H9 (cell line): ENCODE data around the gene DOCK9. TPM values are rescaled to one million over a fixed set of nuclear protein-coding genes. Genes with fewer than 3 reads are reported as not detected.
A peak's percentile ranks its signal among the peaks of the same experiment; 100 is the strongest.

Source experiments
- DNase-seq: peaks from one replicate; pipeline ENCODE4 v3.0.0-alpha.2; 2017
- H2AFZ ChIP-seq: one replicate; pipeline ENCODE4 v1.6.1; 2013; ENCODE audit warnings: mild to moderate bottlenecking, low read length, control low read depth, moderate library complexity
- H2AK5ac ChIP-seq: 2 replicates; pipeline ENCODE4 v1.6.1; 2013; ENCODE audit warnings: low read length, control low read depth, mixed read lengths; ENCODE audit not compliant: insufficient read length
- H2BK120ac ChIP-seq: one replicate; pipeline ENCODE4 v1.6.1; 2013; ENCODE audit warnings: low read depth, mild to moderate bottlenecking, low read length, control low read depth, inconsistent platforms; ENCODE audit not compliant: poor library complexity, severe bottlenecking
- H2BK12ac ChIP-seq: 2 replicates; pipeline ENCODE4 v1.6.1; 2013; ENCODE audit warnings: low read length, control low read depth, mixed read lengths, low read depth; ENCODE audit not compliant: insufficient read length
- H2BK15ac ChIP-seq: 2 replicates; pipeline ENCODE4 v1.6.1; 2013; ENCODE audit warnings: low read depth, low read length, control low read depth
- H2BK20ac ChIP-seq: one replicate; pipeline ENCODE4 v1.6.1; 2013; ENCODE audit warnings: low read depth, mild to moderate bottlenecking, low read length, control low read depth, inconsistent platforms; ENCODE audit not compliant: poor library complexity, severe bottlenecking
- H2BK5ac ChIP-seq: 2 replicates; pipeline ENCODE4 v1.6.1; 2013; ENCODE audit warnings: low read length, control low read depth, mixed read lengths; ENCODE audit not compliant: insufficient read length
- H3K14ac ChIP-seq: 2 replicates; pipeline ENCODE4 v1.6.1; 2013; ENCODE audit warnings: low read length, control low read depth; ENCODE audit not compliant: insufficient read depth
- H3K18ac ChIP-seq: 2 replicates; pipeline ENCODE4 v1.6.1; 2013; ENCODE audit warnings: low read depth, mild to moderate bottlenecking, mixed read lengths, low read length, control low read depth; ENCODE audit not compliant: insufficient read length
- H3K23ac ChIP-seq: 2 replicates; pipeline ENCODE4 v1.6.1; 2013; ENCODE audit warnings: low read length, control low read depth, mixed read lengths, low read depth; ENCODE audit not compliant: insufficient read length
- H3K23me2 ChIP-seq: 2 replicates; pipeline ENCODE4 v1.6.1; 2013; ENCODE audit warnings: low read depth, mild to moderate bottlenecking, mixed read lengths, low read length, control low read depth; ENCODE audit not compliant: insufficient read length, poor library complexity, severe bottlenecking
- H3K27ac ChIP-seq: 2 replicates; pipeline ENCODE4 v1.5.1; 2013; ENCODE audit warnings: low read length, control low read depth, mixed read lengths, low read depth; ENCODE audit not compliant: insufficient read length
- H3K27me3 ChIP-seq: 2 replicates; pipeline ENCODE4 v1.6.1; 2013; ENCODE audit warnings: low read length, control low read depth, inconsistent platforms; ENCODE audit not compliant: insufficient read depth
- H3K4ac ChIP-seq: 2 replicates; pipeline ENCODE4 v1.6.1; 2013; ENCODE audit warnings: low read depth, mild to moderate bottlenecking, control low read depth, inconsistent platforms, low read length, moderate library complexity
- H3K4me1 ChIP-seq: 2 replicates; pipeline ENCODE4 v1.6.1; 2013; ENCODE audit warnings: low read length, control low read depth, inconsistent platforms; ENCODE audit not compliant: insufficient read depth
- H3K4me2 ChIP-seq: 2 replicates; pipeline ENCODE4 v1.6.1; 2013; ENCODE audit warnings: low read length, control low read depth, mixed read lengths; ENCODE audit not compliant: insufficient read length, insufficient read depth
- H3K56ac ChIP-seq: 2 replicates; pipeline ENCODE4 v1.6.1; 2013; ENCODE audit warnings: low read depth, mild to moderate bottlenecking, mixed read lengths, low read length, control low read depth; ENCODE audit not compliant: insufficient read length
- H3K79me1 ChIP-seq: 2 replicates; pipeline ENCODE4 v1.6.1; 2013; ENCODE audit warnings: low read depth, mild to moderate bottlenecking, moderate library complexity, low read length, control low read depth, inconsistent platforms; ENCODE audit not compliant: insufficient read depth, poor library complexity, severe bottlenecking
- H3K79me2 ChIP-seq: 2 replicates; pipeline ENCODE4 v1.6.1; 2013; ENCODE audit warnings: low read length, control low read depth, inconsistent platforms; ENCODE audit not compliant: insufficient read depth
- H3K9ac ChIP-seq: 2 replicates; pipeline ENCODE4 v1.6.1; 2013; ENCODE audit warnings: low read length, control low read depth, mixed read lengths; ENCODE audit not compliant: insufficient read length; ENCODE audit errors: extremely low read depth
- H3K9me3 ChIP-seq: one replicate; pipeline ENCODE4 v1.6.1; 2013; ENCODE audit warnings: low read depth, low read length, inconsistent platforms; ENCODE audit not compliant: control insufficient read depth
- H3T11ph ChIP-seq: one replicate; pipeline ENCODE4 v1.6.1; 2013; ENCODE audit warnings: mild to moderate bottlenecking, low read length, control low read depth, inconsistent platforms
- H4K20me1 ChIP-seq: one replicate; pipeline ENCODE4 v1.6.1; 2013; ENCODE audit not compliant: control insufficient read depth, insufficient read length, insufficient read depth
- H4K5ac ChIP-seq: 2 replicates; pipeline ENCODE4 v1.6.1; 2013; ENCODE audit warnings: low read depth, mild to moderate bottlenecking, mixed read lengths, low read length, control low read depth; ENCODE audit not compliant: insufficient read length
- H4K8ac ChIP-seq: replicated peaks from 2 replicates; pipeline ENCODE4 v1.6.1; 2013; ENCODE audit warnings: low read length, control low read depth, mixed read lengths, low read depth; ENCODE audit not compliant: insufficient read length
- H4K91ac ChIP-seq: 2 replicates; pipeline ENCODE4 v1.6.1; 2013; ENCODE audit warnings: low read depth, mild to moderate bottlenecking, moderate library complexity, mixed read lengths, low read length, control low read depth; ENCODE audit not compliant: insufficient read length
- H3K27ac Mint-ChIP-seq, 3 experiments: 2 replicates in 2 of 3; 3 replicates in 1 of 3; pipeline ENCODE4 v1.8.0; 2020 to 2021; ENCODE audit warnings: mixed read lengths in 3 of 3, mild to moderate bottlenecking in 1 of 3, moderate library complexity in 1 of 3
- H3K27me3 Mint-ChIP-seq: 2 replicates; pipeline ENCODE4 v1.8.0; 2021; ENCODE audit warnings: low read depth, mild to moderate bottlenecking, moderate library complexity, mixed read lengths
- H3K36me3 Mint-ChIP-seq, 3 experiments: 2 replicates in 2 of 3; 3 replicates in 1 of 3; pipeline ENCODE4 v1.8.0; 2020 to 2021; ENCODE audit warnings: low read depth in 3 of 3, mixed read lengths in 3 of 3; ENCODE audit not compliant: insufficient read depth in 1 of 3
- H3K4me1 Mint-ChIP-seq, 2 experiments: 2 replicates each; pipeline ENCODE4 v1.8.0; 2020; ENCODE audit warnings: mixed read lengths in 2 of 2
- H3K4me3 Mint-ChIP-seq, 2 experiments: 2 replicates in 1 of 2; 3 replicates in 1 of 2; pipeline ENCODE4 v1.8.0; 2020 to 2021; ENCODE audit warnings: mild to moderate bottlenecking in 2 of 2, mixed read lengths in 2 of 2, moderate library complexity in 1 of 2
- H3K9me3 Mint-ChIP-seq, 2 experiments: 2 replicates in 1 of 2; 3 replicates in 1 of 2; pipeline ENCODE4 v1.8.0; 2020; ENCODE audit warnings: mild to moderate bottlenecking in 2 of 2, mixed read lengths in 2 of 2, moderate library complexity in 1 of 2
- WGBS: extraction: QIAGEN DNeasy Blood & Tissue Kit; methylation state at CpG from one replicate; pipeline ENCODE4 v1.1.7; 2013; ENCODE audit warnings: missing lambda C conversion rate, low lambda C conversion rate, mixed read lengths; ENCODE audit not compliant: insufficient read length; ENCODE audit errors: extremely low coverage; 5-methylcytosine and 5-hydroxymethylcytosine counted together
- total RNA-seq: library from RNA; stranded (reverse); gene quantifications from 2 replicates; pipeline ENCODE4 v1.2.1, GENCODE V29; 2021
- TF ChIP-seq, protein P1 (sequence below): fragments of 200-600 bp; sonication (generic); conservative IDR thresholded peaks from 3 replicates; pipeline ENCODE4 v1.8.0; 2021; ENCODE audit warnings: antibody characterized with exemption, mild to moderate bottlenecking

Gene DOCK9
- total RNA-seq, 1 experiment from 2014 or later = 23.0 TPM

DNA sequence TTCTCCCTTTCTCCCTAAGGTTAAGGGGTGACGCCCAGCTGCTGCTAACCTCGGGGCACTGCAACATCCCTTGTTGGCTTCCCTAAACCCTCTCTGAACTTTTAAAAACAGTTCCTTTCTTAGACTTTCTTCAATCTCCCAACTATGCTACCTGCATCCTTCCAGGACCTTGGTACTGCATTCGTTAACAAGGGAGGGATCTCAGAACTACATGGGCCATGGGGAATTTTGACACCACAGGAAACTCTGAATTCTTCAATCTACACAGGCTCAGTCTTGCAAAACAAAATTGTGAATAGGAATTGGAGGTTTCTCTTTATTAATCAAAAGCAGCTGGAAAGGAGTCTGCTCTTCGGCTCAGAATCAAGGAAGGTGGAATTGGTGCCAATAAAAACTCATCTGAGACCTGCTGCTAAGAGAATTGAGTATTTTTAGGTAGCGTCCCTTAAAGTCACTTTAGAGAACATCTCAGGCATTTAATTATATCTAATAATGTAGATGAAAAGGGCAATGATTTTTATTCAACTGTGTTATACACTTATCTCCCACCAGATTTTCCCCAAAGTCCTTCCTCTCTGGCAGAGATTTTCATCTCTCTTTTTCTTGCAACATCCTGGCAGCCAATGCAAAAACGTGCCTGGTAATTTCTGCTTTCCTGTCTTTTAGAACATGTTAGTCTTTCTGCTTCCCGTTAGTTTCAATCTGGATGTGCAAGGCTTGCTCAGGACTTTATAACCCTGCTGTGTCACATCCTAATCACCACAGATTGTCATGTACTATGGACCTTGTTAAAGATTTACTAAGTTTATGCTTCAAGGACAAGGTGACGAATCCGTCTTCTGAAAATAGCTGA, 156.3 kb downstream of the DOCK9 start:
- H3K79me2 ChIP-seq = 0 out of 2 replicates have a peak, but pooled peaks cover 1% of the 10 kb centered on the region
- peak overlapping the region; percentile 92 to 95 (median 94); a peak in 6 of 7 replicates for H3K27ac Mint-ChIP-seq
- TF ChIP-seq, protein P1, sequence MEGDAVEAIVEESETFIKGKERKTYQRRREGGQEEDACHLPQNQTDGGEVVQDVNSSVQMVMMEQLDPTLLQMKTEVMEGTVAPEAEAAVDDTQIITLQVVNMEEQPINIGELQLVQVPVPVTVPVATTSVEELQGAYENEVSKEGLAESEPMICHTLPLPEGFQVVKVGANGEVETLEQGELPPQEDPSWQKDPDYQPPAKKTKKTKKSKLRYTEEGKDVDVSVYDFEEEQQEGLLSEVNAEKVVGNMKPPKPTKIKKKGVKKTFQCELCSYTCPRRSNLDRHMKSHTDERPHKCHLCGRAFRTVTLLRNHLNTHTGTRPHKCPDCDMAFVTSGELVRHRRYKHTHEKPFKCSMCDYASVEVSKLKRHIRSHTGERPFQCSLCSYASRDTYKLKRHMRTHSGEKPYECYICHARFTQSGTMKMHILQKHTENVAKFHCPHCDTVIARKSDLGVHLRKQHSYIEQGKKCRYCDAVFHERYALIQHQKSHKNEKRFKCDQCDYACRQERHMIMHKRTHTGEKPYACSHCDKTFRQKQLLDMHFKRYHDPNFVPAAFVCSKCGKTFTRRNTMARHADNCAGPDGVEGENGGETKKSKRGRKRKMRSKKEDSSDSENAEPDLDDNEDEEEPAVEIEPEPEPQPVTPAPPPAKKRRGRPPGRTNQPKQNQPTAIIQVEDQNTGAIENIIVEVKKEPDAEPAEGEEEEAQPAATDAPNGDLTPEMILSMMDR = no peak
- no peak for DNase-seq
- H3T11ph ChIP-seq = no peak overlapping the region
- H3K79me1 ChIP-seq = no peaks in the 10 kb centered on the region
- no peak overlapping the region for H3K14ac ChIP-seq
- H2BK12ac ChIP-seq = no peak overlapping the region
- H3K9me3 Mint-ChIP-seq = no peaks in the 10 kb centered on the region
- H2BK20ac ChIP-seq = no peak overlapping the region
- no peak overlapping the region for H3K56ac ChIP-seq
- H3K9me3 ChIP-seq = no peaks in the 10 kb centered on the region
- H3K4me1 ChIP-seq = peaks cover 11% of the 10 kb centered on the region
- no peaks in the 10 kb centered on the region for H3K36me3 Mint-ChIP-seq
- H3K27me3 Mint-ChIP-seq = no peaks in the 10 kb centered on the region
- no peak overlapping the region for H3K23ac ChIP-seq
- no peak overlapping the region for H4K91ac ChIP-seq
- H3K18ac ChIP-seq = no peak overlapping the region
- H3K4me3 Mint-ChIP-seq = no peak overlapping the region
- H2BK5ac ChIP-seq = no peak overlapping the region
- no peak overlapping the region for H3K4ac ChIP-seq
- H3K9ac ChIP-seq = no peak overlapping the region
- no peaks in the 10 kb centered on the region for H3K27me3 ChIP-seq
- no peak overlapping the region for H4K8ac ChIP-seq
- H3K4me1 Mint-ChIP-seq = peaks cover 31 to 37% of the 10 kb centered on the region in 2 experiments
- H2BK120ac ChIP-seq = no peak overlapping the region
- no peaks in the 10 kb centered on the region for H4K20me1 ChIP-seq
- H2AK5ac ChIP-seq = no peak overlapping the region
- H3K4me2 ChIP-seq = no peak overlapping the region
- no peak overlapping the region for H2BK15ac ChIP-seq
- no peaks in the 10 kb centered on the region for H3K23me2 ChIP-seq
- peak overlapping the region; percentile 81 for H2AFZ ChIP-seq
- no peak overlapping the region for H4K5ac ChIP-seq
- H3K27ac ChIP-seq = no peak overlapping the region
- no CpG with 5 or more reads among the region's 9 CpGs for WGBS
